Measurements from ENCODE around the gene RAP1GAP2. TPM values are rescaled to one million over a fixed set of nuclear protein-coding genes. Genes with fewer than 3 reads are reported as not detected.

Gene RAP1GAP2
- total RNA-seq, 1 experiment from 2014 or later, result 72.8 TPM

DNA sequence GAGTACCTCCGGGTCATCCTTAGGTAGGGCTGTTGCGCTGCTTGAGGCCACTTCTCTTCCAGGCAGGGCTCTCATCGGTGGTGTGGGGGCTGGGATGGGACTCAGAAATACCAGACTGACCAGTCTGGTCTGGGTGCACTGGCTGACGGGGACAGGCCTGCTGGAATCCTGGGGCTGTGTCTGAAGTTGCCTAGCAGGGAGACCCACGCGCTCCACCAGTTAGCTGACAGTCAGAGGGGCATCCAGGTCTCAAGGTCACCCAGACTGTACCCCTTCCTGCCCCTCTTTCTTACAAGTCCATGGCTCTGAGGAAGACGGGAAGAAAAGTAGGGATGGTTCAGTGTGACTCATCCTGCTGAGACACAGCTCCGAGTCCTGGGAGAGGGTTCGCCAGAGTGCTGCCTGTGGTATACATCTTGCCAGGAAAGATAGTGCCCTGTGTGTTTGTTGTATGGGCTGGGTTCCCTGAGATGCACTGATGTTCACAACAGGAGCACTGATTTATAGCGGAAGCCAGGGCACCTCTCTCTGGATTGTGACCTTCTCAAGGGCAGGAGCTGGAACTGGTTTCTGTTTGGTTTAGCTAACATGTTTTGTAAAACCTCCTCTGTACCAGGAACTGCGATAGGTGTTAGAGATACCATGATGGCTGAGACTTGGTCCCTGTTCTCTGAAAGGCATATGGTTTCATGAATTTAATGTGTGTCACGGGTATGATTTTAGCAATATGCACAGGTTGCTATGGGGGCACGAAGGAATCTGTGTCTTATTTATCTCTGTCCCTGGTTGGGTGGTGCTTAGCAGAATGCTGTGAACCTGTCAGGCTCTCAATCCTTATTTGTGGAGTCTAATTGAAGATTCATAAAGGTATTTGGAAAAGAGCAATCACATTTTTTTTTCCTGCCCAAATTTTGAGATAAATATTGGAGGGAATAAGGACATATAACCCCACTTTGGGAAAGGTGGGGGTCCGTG lies 169.7 kb downstream of the RAP1GAP2 start (continued):
- TF ChIP-seq, protein P1, sequence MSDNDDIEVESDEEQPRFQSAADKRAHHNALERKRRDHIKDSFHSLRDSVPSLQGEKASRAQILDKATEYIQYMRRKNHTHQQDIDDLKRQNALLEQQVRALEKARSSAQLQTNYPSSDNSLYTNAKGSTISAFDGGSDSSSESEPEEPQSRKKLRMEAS (CRISPR knock-in tag; IDR thresholded peaks at IDR 0.05), result no peak
- TF ChIP-seq ATF1 (CRISPR knock-in tag; IDR thresholded peaks at IDR 0.05), result no peak

DNA sequence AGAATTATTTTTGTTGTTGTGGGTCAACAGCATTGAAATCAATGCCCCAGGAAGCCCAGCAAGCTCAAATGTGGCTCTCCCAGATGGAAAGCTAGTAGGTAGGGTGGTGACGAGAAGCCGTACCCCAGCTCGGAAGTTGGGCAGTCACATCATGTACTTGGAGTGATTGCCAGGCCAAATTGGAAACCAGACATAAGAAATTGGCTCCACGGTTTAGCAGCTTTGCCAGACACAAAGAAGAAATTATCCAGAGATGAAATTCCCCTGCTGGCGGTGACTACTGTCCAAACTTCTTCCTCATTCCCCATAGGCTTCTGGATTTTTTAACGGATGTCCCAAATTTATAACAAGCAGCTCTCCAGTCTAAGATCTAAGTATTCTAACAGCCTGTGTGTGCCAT lies 171.3 kb downstream of the RAP1GAP2 start:
- POLR2A ChIA-PET, result no interaction called here
- peaks cover 32% of the 10 kb centered on the region for H3K36me3 Mint-ChIP-seq

More for the DNA sequence above, 171.3 kb downstream of the RAP1GAP2 start:
- H3K4me1 Mint-ChIP-seq, result no peaks in the 10 kb centered on the region
- no peak overlapping the region for H3K27ac Mint-ChIP-seq
- ATAC-seq, result no peak
- H3K4me3 Mint-ChIP-seq, result no peak overlapping the region
- CTCF ChIA-PET, result interaction anchor here (0.9 kb wide), 1 partner anchor 119 kb away, joined by 4 read pairs; no protein-coding TSS in a partner anchor
- DNase-seq (ENCODE audit: low spot score), result no peak
- no peaks in the 10 kb centered on the region for H3K27me3 Mint-ChIP-seq (ENCODE audit: low read depth)
- H3K9me3 Mint-ChIP-seq, result no peaks in the 10 kb centered on the region
- TF ChIP-seq, protein P2, sequence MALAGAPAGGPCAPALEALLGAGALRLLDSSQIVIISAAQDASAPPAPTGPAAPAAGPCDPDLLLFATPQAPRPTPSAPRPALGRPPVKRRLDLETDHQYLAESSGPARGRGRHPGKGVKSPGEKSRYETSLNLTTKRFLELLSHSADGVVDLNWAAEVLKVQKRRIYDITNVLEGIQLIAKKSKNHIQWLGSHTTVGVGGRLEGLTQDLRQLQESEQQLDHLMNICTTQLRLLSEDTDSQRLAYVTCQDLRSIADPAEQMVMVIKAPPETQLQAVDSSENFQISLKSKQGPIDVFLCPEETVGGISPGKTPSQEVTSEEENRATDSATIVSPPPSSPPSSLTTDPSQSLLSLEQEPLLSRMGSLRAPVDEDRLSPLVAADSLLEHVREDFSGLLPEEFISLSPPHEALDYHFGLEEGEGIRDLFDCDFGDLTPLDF (CRISPR knock-in tag; IDR thresholded peaks at IDR 0.05), result no peak
- TF ChIP-seq MXD4 (CRISPR knock-in tag; IDR thresholded peaks at IDR 0.05; ENCODE audit: borderline replicate concordance) (no peak), RORB (CRISPR knock-in tag; IDR thresholded peaks at IDR 0.05) (no peak), NFYB (CRISPR knock-in tag; conservative IDR thresholded peaks at IDR 0.05; ENCODE audit: low read depth) (no peak), FOXP1 (CRISPR knock-in tag; IDR thresholded peaks at IDR 0.05; ENCODE audit: borderline replicate concordance) (no peak), ZNF671 (CRISPR knock-in tag; IDR thresholded peaks at IDR 0.05) (no peak), ZNF416 (CRISPR knock-in tag; IDR thresholded peaks at IDR 0.05) (no peak), ETV6 (CRISPR knock-in tag; IDR thresholded peaks at IDR 0.05) (no peak), HMGA2 (CRISPR knock-in tag; IDR thresholded peaks at IDR 0.05) (no peak)
- TF ChIP-seq, protein P3, sequence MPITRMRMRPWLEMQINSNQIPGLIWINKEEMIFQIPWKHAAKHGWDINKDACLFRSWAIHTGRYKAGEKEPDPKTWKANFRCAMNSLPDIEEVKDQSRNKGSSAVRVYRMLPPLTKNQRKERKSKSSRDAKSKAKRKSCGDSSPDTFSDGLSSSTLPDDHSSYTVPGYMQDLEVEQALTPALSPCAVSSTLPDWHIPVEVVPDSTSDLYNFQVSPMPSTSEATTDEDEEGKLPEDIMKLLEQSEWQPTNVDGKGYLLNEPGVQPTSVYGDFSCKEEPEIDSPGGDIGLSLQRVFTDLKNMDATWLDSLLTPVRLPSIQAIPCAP (CRISPR knock-in tag; IDR thresholded peaks at IDR 0.05), result no peak
- TF ChIP-seq, protein P4, sequence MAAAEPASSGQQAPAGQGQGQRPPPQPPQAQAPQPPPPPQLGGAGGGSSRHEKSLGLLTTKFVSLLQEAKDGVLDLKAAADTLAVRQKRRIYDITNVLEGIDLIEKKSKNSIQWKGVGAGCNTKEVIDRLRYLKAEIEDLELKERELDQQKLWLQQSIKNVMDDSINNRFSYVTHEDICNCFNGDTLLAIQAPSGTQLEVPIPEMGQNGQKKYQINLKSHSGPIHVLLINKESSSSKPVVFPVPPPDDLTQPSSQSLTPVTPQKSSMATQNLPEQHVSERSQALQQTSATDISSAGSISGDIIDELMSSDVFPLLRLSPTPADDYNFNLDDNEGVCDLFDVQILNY (CRISPR knock-in tag; IDR thresholded peaks at IDR 0.05), result no peak
- TF ChIP-seq, protein P5, sequence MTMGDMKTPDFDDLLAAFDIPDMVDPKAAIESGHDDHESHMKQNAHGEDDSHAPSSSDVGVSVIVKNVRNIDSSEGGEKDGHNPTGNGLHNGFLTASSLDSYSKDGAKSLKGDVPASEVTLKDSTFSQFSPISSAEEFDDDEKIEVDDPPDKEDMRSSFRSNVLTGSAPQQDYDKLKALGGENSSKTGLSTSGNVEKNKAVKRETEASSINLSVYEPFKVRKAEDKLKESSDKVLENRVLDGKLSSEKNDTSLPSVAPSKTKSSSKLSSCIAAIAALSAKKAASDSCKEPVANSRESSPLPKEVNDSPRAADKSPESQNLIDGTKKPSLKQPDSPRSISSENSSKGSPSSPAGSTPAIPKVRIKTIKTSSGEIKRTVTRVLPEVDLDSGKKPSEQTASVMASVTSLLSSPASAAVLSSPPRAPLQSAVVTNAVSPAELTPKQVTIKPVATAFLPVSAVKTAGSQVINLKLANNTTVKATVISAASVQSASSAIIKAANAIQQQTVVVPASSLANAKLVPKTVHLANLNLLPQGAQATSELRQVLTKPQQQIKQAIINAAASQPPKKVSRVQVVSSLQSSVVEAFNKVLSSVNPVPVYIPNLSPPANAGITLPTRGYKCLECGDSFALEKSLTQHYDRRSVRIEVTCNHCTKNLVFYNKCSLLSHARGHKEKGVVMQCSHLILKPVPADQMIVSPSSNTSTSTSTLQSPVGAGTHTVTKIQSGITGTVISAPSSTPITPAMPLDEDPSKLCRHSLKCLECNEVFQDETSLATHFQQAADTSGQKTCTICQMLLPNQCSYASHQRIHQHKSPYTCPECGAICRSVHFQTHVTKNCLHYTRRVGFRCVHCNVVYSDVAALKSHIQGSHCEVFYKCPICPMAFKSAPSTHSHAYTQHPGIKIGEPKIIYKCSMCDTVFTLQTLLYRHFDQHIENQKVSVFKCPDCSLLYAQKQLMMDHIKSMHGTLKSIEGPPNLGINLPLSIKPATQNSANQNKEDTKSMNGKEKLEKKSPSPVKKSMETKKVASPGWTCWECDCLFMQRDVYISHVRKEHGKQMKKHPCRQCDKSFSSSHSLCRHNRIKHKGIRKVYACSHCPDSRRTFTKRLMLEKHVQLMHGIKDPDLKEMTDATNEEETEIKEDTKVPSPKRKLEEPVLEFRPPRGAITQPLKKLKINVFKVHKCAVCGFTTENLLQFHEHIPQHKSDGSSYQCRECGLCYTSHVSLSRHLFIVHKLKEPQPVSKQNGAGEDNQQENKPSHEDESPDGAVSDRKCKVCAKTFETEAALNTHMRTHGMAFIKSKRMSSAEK (CRISPR knock-in tag; IDR thresholded peaks at IDR 0.05; ENCODE audit: borderline replicate concordance), result no peak
- TF ChIP-seq, protein P6, sequence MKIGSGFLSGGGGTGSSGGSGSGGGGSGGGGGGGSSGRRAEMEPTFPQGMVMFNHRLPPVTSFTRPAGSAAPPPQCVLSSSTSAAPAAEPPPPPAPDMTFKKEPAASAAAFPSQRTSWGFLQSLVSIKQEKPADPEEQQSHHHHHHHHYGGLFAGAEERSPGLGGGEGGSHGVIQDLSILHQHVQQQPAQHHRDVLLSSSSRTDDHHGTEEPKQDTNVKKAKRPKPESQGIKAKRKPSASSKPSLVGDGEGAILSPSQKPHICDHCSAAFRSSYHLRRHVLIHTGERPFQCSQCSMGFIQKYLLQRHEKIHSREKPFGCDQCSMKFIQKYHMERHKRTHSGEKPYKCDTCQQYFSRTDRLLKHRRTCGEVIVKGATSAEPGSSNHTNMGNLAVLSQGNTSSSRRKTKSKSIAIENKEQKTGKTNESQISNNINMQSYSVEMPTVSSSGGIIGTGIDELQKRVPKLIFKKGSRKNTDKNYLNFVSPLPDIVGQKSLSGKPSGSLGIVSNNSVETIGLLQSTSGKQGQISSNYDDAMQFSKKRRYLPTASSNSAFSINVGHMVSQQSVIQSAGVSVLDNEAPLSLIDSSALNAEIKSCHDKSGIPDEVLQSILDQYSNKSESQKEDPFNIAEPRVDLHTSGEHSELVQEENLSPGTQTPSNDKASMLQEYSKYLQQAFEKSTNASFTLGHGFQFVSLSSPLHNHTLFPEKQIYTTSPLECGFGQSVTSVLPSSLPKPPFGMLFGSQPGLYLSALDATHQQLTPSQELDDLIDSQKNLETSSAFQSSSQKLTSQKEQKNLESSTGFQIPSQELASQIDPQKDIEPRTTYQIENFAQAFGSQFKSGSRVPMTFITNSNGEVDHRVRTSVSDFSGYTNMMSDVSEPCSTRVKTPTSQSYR (CRISPR knock-in tag; IDR thresholded peaks at IDR 0.05), result no peak
- TF ChIP-seq, protein P7, sequence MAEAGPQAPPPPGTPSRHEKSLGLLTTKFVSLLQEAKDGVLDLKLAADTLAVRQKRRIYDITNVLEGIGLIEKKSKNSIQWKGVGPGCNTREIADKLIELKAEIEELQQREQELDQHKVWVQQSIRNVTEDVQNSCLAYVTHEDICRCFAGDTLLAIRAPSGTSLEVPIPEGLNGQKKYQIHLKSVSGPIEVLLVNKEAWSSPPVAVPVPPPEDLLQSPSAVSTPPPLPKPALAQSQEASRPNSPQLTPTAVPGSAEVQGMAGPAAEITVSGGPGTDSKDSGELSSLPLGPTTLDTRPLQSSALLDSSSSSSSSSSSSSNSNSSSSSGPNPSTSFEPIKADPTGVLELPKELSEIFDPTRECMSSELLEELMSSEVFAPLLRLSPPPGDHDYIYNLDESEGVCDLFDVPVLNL (CRISPR knock-in tag; IDR thresholded peaks at IDR 0.05; ENCODE audit: borderline replicate concordance, low read depth), result no peak
